Stimulated activated CD4-positive, alpha-beta T cell treated with anti-CD3 and anti-CD28 coated beads, Interleukin-4, amount 100 ng/mL, for 48 hours (primary cell): ENCODE results near the gene GDF11.

Experiments used
- DNase-seq, 2 donors: peaks; one replicate each; pipeline ENCODE4 v3.0.0-alpha.2; 2020; ENCODE audit warnings: low read depth in 2 of 2

GDF11 gene

DNA sequence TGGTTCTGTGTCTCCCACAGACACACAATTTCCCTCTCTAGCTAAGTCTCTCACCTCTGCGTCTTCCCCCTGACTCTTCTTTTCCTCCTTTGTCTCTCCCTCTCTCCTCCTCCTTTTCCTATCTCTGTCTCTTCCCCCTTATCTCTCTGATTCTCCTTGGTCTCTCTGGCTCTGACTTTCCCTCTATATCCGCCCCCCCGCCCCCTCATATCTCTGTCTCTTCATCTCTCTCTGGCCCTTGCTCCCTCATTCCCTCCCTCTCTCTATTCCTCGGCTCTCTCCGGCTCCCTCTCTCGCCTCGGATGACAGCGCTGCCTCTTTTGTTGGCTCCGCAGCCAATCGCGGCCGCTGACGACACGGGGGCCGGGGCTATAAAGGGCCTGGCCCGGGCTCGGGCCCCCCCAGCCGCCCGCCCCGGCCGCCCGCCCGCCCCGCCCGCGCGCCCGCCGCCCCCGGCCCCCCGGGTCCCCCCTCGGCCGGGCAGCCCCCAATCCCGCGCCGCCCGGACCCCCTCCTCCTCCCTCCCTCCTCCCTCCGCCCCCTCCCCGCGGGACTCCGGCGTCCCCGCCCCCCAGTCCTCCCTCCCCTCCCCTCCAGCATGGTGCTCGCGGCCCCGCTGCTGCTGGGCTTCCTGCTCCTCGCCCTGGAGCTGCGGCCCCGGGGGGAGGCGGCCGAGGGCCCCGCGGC is at the start of gene GDF11:
TSS of gene GDF11 (plus strand) at position 404 of the 687 bp plus-strand sequence. CDS start at position 599, 195 bp downstream.
- DNase-seq = peak; percentile 67 to 69

DNA sequence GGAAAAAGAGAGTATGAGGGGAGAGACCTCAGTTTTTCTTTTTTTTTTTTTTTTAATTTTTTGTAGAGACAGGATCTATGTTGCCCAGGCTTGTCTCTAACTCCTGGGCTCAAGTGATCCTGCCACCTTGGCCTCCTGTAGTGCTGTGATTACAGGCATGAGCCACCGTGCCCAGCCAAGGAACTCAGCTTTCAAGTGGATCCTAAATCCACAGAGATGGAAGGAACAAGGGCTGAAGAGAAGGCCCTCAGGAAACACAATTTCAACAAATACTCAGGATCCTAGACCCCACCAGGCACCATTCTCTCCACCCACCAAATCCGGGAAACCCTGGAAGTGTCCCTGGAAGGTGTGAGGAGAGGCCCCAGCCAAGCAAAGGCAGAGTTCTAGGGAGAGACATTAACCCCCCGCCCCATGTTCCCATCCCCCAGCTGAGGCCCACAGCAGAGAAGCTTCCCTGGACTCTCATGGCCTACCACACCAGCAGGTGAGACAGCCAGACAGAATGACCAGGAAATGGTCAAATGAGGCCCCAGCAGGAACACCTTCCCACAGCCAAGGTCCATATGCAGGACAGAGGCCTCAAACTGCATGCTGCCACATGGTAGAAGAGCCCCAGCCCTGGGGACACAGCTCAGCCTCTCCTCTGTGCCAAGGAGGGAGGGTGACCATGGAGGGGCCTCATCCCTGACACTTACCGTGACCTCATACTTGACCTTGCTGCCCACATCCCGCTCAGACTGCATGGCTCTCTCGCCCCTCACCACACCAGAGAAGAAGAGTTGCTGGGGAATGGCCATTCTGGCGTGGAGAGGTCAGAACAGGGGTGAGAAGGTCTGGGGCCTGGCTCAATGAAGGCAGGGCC is 49.4 kb upstream of the GDF11 start:
- DNase-seq = no peak

- DNase-seq = no peak
These were observed 48.8 kb upstream of the GDF11 start for GRCh38 chr12:55694188-55694515.

DNA sequence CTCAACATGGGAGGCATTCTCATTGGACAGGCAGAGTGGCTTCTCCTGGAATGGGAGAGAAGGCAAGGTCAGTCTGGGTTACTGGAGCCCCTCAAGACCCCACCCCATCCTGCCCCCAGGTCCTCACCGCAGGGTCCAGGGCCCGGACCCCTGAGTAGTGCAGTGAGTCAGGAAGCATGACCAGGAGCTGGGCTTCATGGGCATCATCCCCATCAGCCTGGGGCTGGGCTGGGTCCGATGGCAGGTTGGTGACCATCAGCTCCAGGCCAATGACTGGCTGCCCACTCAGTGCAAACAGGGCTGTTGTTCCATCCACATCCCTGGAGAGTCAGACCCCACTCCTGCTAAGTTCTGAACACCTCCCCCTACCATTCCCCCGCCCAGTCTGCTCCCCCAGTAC is 48.3 kb upstream of the GDF11 start:
- DNase-seq = no peak

- DNase-seq = no peak
These were observed 47.6 kb upstream of the GDF11 start for GRCh38 chr12:55695349-55695748.

DNA sequence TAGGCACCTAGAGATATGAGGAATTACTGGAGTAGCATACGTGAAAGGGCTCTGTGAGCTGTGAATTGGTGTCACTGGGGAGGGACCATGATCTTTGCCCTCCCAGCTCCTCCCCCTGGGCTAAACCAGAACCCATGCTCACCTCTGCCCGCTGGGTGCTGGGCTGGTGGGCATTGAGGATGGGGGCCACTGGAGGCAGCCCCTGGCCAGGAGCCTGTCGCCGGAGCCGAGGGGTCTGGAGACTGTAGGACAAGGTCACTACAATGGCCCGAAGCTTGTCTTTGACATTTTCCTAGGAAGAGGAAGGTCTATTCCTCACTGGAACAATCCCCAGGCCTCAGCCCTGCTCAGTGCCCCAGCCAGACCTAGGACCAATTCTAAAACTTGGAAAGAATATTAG is 46.8 kb upstream of the GDF11 start:
- DNase-seq = no peak

DNA sequence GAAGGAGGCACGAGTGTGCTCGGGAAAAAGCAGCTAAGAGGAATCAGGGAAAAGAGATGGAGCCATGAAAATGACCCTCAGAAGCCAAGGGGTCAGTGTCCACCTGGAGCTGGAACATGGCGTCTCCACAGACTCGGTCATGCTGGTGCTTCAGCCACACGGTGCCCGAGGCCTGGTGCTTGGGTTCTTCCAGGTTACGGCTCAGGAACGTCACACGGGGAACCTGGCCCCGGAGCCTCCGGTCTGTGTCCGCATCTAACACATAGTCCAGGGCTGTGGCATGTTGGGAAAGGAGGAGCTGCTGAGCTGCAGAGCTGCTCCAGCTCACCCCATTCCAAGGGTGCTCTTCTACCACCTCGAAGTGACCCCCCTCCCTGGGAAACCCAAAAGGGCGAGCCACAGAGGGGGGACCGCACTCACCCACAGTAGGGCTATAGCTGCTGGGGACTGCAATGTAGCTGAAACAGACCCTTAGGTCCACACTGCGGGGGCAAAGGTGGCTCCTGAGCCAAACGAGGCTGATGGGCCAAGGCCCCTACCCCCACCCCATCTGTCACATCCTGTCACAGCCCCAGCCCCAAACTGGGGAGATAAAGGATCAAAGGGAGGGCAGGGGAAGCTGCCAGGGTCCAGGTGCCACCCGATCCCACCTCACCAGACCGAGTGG is 46.0 kb upstream of the GDF11 start:
- DNase-seq = no peak

- DNase-seq = no peak
These were observed 45.2 kb upstream of the GDF11 start for GRCh38 chr12:55697686-55698085.

GRCh38 chr12:55698241-55698955 is 44.5 kb upstream of the GDF11 start:
- DNase-seq = no peak

DNA sequence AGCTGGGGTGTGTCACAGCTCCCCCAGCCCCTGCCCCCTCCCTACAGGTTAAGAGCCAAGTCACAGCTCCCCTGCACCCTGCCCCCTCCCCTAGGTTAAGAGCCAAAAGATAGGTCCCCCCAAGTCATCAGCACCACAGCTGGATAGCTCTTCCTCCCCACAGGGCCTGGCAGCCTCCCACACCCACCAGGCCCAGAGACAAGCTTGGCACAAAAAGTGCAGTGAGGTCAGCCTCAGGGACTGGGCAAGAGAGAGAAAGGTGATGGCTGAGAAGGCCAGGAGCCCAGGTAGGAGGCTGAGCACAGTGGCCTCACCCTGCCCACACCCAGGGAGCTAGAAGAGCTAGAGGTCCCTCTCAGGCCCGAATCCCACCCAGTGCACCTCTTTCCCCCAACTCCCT is 44.0 kb upstream of the GDF11 start:
- no peak for DNase-seq

GRCh38 chr12:55699471-55700055 is 43.4 kb upstream of the GDF11 start:
- no peak for DNase-seq

GRCh38 chr12:55700255-55701018 is 42.5 kb upstream of the GDF11 start:
- no peak for DNase-seq

DNA sequence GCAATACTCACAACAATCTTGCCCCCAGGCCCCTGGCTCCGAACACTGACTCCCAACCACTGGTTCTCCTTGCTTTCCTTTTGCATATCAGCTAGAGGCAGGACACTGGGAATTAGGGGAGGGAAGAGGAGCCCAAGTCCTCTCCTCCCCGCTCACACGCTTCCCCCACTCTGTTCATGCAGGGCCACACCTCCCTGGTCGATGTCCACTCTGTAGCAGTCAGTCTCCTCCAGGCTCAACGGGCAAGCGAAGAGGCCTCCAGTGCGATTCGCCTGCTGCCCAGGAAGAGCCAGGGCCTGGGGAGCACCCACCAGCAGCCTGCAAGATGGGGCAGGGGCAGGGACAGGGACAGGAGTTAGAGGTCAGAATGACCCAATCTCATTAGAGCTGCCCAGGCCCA is 40.1 kb upstream of the GDF11 start:
- no peak for DNase-seq

DNA sequence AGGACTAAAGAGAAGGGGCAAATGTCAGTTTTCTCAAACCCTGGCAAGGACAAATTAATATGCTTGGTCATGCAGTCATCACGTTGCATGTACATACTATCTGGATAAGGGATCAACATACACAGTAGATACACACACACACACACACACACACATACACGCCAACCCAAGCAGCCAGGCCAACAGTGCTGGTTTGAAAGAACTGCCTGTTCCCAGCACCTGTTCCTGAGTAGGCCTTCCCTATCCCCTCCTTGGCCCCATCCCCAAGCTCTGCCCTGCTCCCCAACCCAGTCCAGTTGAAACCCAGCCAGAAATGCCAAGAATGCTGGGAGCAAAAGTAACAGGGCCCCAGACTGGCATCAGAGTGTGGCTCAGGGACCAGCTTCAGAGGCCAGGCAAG is 39.6 kb upstream of the GDF11 start:
- DNase-seq = no peak

GRCh38 chr12:55703901-55704761 is 38.8 kb upstream of the GDF11 start:
- no peak for DNase-seq

- no peak for DNase-seq
These were observed 37.9 kb upstream of the GDF11 start for GRCh38 chr12:55704824-55705718.

GRCh38 chr12:55705782-55706402 is 37.0 kb upstream of the GDF11 start:
- no peak for DNase-seq

DNA sequence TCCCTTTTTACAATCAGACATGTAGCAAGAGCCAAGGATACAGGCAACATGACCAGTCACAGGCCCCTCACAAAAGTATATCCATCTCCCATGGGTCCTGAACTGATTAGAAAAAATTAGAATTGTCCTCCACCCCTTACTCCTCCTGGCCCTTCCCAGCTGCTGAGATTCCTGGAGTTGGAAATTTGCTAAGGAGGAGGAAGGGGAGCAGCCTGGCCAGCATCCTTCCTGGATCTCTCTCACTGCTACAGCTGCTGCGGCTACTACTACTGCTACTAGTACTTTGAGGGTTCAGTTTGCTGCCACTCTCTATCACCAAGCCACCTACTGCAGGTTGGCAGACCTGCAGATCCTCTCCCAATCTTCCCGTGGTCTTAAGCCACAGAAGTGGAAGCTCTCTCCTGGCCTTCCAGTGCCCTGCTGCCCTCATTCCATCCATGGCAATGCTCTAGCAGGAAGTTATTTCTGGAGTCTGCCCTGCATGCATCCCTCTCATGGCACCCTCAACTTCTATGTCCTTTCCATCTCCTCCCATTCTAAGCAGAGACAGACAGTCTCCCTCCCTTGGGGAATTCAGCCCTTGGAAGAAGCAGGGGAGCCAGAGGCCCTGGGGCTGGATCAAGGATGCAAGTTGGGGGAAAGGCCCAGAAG is 36.2 kb upstream of the GDF11 start:
- no peak for DNase-seq
